ENCODE data around the gene GRM8.

Gene GRM8

DNA sequence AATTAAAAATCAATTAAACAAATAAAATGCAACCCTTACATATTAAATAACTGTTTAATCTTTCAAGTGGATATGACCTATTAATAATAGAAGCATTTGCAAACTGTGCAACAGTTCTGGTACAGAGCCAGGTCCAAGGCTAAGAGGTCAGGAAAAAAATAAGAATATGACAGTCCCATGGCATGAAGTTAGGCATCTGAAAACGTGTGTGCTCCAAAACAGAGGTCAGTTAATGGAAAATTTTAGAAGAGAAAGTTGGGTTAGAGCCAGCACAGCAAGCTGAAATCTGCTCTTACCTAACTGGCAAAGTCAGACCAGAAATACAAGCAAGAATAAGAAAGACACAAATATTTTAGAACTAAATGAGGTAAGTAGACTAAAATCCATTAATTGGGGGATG is 757.7 kb downstream of the GRM8 start:
- no peak for DNase-seq

GRCh38 chr7:126493801-126494200 is 758.9 kb downstream of the GRM8 start:
- DNase-seq, result no peak

GRCh38 chr7:126489874-126490273 is 762.9 kb downstream of the GRM8 start:
- no peak for DNase-seq

GRCh38 chr7:126487728-126488442 is 764.9 kb downstream of the GRM8 start:
- DNase-seq, result no peak

DNA sequence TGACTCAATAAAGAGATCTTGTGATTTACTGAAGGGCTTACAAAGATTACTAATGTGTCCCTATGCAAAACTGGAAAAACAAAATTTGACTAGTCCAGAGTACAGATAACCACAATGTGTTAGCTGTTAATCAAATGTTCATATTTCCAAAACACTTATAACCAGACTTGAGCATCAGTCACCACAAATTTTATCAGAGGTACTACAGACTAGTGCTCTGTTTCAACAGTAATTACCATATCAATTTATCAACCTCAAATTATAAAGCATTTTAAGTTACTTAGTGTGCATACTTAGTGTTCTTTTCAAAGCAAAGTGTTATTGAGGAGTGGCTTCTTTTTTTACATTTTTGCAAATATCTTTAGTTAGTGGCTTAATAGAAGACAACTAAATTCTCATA is 765.9 kb downstream of the GRM8 start:
- DNase-seq, result no peak

DNA sequence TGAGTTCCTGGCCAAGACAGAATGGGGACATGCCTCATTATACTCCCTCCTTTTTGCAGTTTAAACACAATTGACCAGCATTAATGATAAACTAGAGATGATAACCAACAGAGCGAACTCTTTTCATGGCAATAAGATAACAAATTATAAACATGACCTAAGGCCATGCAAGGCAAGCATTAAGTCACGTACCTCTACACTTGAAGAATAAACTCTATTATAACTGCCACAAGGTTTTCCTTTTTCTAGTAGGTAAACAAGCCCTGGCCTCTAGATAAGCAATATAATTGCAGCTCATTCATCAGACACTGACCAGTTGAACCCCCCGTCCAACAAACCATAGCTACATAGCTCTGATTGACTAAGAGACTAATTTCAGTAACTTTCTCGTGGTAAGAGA is 767.0 kb downstream of the GRM8 start:
- no peak for DNase-seq

DNA sequence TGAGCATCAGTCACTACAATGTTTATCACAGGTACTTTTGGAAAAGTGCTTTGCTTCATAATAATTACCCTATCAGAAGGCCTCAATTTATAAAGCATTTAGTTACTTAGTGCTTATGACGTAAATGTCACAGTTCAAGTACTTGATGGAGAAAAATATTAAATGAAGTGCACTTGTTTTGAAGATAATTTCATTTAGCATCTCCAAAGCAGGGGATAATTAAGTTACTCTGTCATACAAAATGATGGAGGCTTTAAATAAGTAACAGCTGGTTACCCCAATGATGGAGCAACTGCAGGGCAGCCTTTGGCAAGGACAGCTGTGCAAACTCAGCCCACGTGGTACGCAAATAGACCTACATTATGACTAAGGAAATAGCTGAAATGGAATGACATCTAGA is 768.8 kb downstream of the GRM8 start:
- DNase-seq, result no peak

DNA sequence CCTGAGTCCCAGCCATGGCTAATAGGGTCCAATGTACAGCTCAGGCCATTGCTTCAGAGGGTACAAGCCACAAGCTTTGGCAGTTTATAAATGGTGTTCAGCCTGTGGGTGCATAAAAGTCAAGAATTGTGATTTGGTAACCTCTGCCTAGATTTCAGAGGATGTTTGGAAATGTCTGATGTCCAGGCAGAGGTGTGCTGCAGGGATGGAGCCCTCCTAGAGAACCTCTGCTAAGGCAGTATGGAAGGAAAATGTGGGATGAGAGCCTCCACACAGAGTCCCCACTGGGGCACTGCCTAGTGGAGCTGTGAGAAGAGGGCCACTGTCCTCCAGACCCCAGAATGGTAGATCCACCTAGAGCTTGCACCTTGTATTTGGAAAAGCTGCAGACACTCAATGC is 779.9 kb downstream of the GRM8 start:
- DNase-seq, result no peak

DNA sequence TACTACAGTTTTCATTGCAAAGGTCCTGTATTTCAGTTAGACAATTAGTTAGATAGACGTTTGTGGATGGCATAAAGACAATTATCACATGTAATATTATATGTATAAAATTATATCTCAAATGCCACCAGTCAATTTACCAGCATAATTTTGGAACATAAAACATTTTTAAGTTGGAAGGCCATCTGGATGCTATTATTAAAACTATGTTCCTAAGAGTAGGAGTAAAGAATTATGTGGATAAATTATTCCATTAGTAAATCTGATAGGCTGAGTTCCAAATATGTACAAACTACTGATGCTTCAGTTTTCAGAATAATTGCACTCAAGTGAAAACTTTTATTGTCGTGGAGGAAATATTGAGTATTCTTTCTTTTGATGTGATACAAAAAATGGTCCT is 790.3 kb downstream of the GRM8 start:
- DNase-seq, result no peak

DNA sequence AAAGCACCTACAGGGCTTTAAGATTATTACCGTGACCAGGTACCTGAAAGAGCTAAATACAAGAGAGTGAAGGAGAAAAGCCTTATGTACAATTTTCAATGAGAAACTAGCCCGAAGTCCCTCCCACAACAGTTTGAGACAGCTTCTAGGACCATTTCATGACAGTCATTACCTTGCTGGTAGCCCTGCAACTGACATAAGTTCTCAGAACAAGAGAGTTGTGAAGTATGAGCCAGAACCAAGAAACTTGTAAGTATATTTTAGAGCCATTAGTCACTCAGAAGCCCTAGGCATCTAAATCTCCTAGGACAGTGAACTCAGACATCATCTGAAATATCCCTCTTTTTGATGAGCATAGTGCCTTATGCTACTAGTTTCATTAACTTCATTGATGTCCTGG is 792.1 kb downstream of the GRM8 start:
- no peak for DNase-seq

DNA sequence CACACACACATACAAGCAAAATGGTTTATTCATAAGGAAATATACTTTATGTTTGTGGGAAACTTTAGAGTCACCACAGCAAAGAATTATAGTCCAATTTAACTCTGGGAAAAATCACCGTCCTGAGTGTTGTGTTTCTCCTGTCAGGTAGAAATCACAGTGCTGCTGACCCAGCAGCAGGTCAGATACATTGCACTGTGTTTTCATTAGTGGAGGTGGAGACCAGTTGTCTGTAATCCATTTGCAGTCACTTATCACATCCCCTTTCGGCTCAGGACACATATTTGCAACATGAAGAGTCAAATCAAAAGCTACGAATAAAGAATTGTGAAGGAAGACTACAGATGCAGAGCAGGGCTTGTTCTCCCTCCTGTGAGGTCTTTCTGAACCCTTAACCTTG is 799.6 kb downstream of the GRM8 start:
- DNase-seq, result no peak

- no peak for DNase-seq
These were observed 802.5 kb downstream of the GRM8 start for GRCh38 chr7:126450269-126450671.

DNA sequence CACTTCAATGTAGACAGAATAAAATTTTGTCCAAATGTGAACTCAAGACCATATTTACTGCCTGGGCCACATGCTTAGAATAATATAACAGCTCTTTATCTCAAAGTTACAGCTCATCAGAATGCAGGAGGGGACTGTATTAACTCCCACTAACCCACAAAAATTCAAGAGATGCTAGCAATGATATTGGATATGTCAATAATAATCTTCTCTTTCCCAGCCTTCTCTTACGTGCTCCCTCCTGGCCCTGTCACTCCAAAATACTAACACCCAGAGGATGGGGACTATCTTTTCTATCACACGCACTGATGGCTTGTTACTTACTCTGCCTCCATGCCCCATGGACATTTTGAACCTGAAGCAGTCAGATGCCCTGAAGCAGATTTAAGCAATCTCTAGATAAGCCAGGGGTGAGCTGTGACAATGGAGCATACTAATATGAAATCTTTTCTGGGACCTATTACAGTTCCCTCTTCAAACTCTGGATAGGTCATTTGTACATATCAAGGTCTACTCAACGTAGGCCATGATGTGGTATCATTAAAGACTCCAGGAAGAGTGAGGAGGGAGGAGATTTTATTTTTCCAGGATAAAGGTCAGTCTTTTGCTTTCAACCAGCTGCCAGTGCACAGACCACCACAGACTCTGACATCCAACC is 803.0 kb downstream of the GRM8 start:
- DNase-seq, result no peak

DNA sequence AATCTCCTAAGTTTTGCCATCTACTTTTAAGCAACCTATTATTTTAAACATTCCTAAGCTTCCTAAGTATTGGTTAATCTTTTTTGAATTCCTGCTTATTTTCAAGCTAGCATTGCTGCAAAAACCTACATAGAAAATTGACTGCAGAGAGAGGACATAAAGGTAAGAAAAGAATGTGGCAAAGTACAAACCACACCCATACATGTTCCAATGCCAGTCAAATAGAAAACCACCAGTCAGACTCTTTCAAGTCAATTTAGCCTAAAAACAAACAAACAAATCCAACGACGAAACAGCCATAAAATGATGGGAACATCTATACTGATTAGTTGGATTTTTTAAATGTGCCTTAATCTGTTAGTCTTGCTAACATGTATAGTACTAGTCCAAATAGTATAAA is 804.8 kb downstream of the GRM8 start:
- no peak for DNase-seq

GRCh38 chr7:126445991-126446390 is 806.8 kb downstream of the GRM8 start:
- no peak for DNase-seq

DNA sequence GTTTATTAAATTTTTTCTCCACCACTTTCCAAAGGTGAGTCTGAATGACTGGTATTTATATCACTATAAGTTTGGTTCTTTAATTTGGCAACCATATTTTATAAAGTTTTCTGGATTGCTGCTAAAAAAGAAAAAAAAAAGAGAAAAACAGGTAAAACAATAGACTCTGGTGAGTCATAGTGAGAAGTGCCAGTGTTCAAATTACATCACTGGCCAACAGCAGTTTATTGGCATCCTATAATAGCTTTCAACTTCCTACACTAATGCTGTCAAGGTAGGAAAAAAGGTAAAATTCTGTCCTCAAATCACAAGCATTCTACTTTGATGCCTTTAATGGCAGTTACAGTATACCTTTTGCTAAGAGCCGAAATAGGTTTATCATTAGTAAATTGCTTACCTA is 808.8 kb downstream of the GRM8 start:
- no peak for DNase-seq

GRCh38 chr7:126442908-126443307 is 809.8 kb downstream of the GRM8 start:
- no peak for DNase-seq

DNA sequence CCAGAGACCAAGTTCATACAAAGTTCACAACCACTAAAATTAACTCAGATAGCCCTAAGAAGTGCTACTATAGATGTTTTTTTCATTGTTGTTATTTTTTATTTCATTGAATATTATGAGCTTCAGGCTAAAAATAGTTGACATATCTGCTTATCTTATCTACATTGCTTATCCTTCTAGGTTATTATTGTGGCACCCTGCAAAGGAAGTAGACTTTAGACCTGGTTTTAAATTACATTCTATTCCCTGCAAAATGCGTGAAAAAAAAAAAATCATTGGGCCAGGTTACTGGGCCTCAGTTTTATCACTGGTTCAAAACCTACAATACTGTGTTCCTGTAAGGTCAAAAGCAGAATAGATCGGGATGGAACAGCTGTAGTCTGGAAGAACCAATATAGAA is 811.0 kb downstream of the GRM8 start:
- DNase-seq, result no peak

DNA sequence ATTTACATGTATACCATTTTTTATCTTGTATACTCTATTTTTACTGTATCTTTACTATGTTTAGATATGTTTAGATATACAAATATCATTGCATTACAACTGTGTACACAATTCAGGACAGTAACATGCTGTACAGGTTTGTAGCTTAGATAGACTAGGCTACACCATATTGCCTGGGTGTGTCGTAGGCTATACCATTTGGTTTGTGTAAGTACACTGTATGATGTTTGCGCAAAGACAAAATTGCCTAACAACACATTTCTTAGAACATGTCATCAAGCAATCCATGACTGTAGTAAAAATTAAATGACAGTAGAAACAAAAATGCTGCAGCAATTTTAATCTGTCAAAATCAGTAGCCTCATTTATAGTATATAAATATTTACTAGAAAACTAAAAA is 812.2 kb downstream of the GRM8 start:
- DNase-seq, result no peak

- DNase-seq, result no peak
These were observed 816.4 kb downstream of the GRM8 start for GRCh38 chr7:126436213-126436868.

DNA sequence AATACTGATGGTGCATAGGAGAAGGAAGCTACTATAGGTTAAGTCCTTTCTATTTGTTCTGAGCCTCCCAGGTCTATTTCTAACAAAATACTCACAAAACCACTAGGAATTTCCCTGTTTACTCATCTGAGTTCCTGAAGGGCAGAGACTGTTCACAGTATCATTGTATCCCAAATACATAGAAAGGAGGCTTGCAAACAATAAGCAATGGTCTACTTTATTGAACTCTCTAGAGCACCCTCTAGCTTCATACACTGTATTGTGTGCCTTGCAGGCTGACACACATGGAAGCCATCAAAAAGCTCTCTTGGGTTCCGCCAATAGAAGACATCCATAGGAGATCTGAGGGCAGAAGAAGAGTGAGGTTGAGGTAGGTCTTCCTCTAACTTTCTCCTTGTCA is 826.1 kb downstream of the GRM8 start:
- DNase-seq, result no peak

DNA sequence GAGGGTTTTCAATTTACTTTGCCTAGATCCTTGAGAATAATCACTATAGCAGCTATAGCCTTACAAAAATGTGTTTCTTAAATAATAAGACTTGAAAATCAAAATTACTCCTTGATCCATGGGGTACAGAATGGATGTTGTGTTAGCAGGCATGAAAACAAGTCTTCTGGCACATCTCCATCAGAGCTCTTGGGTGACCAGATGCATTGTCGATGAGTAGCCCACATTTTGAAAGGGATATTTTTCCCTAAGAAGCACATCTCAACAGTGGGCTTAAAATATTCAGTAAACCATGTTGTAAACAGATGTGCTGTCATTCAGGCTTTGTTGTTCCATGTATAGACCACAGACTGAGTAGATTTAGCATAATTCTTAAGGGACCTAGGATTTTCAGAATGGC is 827.8 kb downstream of the GRM8 start:
- DNase-seq, result no peak

- no peak for DNase-seq
These were observed 833.7 kb downstream of the GRM8 start for GRCh38 chr7:126419047-126419446.

- no peak for DNase-seq
These were observed 840.8 kb downstream of the GRM8 start for GRCh38 chr7:126411821-126412383.
